ENCODE measurements around the gene ZNF366.

Gene ZNF366

GRCh38 chr5:72494623-72495124 is 12.5 kb downstream of the ZNF366 start:
- DNase-seq (ENCODE audit: low read depth in 2 of 2): no peak

GRCh38 chr5:72489536-72489935 is 17.7 kb downstream of the ZNF366 start:
- no peak for DNase-seq (ENCODE audit: low read depth in 2 of 2)

GRCh38 chr5:72488756-72489155 is 18.5 kb downstream of the ZNF366 start:
- no peak for DNase-seq (ENCODE audit: low read depth in 2 of 2)

- no peak for DNase-seq (ENCODE audit: low read depth in 2 of 2)
Observed at GRCh38 chr5:72487177-72487576, 20.0 kb downstream of the ZNF366 start.

GRCh38 chr5:72486371-72486770 is 20.8 kb downstream of the ZNF366 start:
- DNase-seq (ENCODE audit: low read depth in 2 of 2): no peak

- DNase-seq (ENCODE audit: low read depth in 2 of 2): no peak
Observed at GRCh38 chr5:72485430-72485974, 21.7 kb downstream of the ZNF366 start.

GRCh38 chr5:72482046-72482445 is 25.2 kb downstream of the ZNF366 start:
- no peak for DNase-seq (ENCODE audit: low read depth in 2 of 2)

GRCh38 chr5:72480841-72481240 is 26.4 kb downstream of the ZNF366 start:
- DNase-seq (ENCODE audit: low read depth in 2 of 2): no peak

- no peak for DNase-seq (ENCODE audit: low read depth in 2 of 2)
Observed at GRCh38 chr5:72479921-72480320, 27.3 kb downstream of the ZNF366 start.

GRCh38 chr5:72478684-72479083 is 28.5 kb downstream of the ZNF366 start:
- DNase-seq (ENCODE audit: low read depth in 2 of 2): no peak

- no peak for DNase-seq (ENCODE audit: low read depth in 2 of 2)
Observed at GRCh38 chr5:72478276-72478675, 28.9 kb downstream of the ZNF366 start.

- DNase-seq (ENCODE audit: low read depth in 2 of 2): no peak
Observed at GRCh38 chr5:72477644-72478043, 29.6 kb downstream of the ZNF366 start.

- no peak for DNase-seq (ENCODE audit: low read depth in 2 of 2)
Observed at GRCh38 chr5:72477176-72477575, 30.0 kb downstream of the ZNF366 start.

- no peak for DNase-seq (ENCODE audit: low read depth in 2 of 2)
Observed at GRCh38 chr5:72476721-72477120, 30.5 kb downstream of the ZNF366 start.

- no peak for DNase-seq (ENCODE audit: low read depth in 2 of 2)
Observed at GRCh38 chr5:72476275-72476674, 30.9 kb downstream of the ZNF366 start.

- peak in 1 of 2 experiments; percentile 35 for DNase-seq (ENCODE audit: low read depth in 2 of 2)
Observed at GRCh38 chr5:72474516-72474915, 32.7 kb downstream of the ZNF366 start.

- DNase-seq (ENCODE audit: low read depth in 2 of 2): no peak
Observed at GRCh38 chr5:72474046-72474500, 33.1 kb downstream of the ZNF366 start.

GRCh38 chr5:72472666-72473422 is 34.4 kb downstream of the ZNF366 start:
- DNase-seq (ENCODE audit: low read depth in 2 of 2): no peak

GRCh38 chr5:72472031-72472430 is 35.2 kb downstream of the ZNF366 start:
- no peak for DNase-seq (ENCODE audit: low read depth in 2 of 2)

GRCh38 chr5:72470826-72471225 is 36.4 kb downstream of the ZNF366 start:
- no peak for DNase-seq (ENCODE audit: low read depth in 2 of 2)

- DNase-seq (ENCODE audit: low read depth in 2 of 2): no peak
Observed at GRCh38 chr5:72468606-72469005, 38.6 kb downstream of the ZNF366 start.

GRCh38 chr5:72468024-72468423 is 39.2 kb downstream of the ZNF366 start:
- DNase-seq (ENCODE audit: low read depth in 2 of 2): no peak

GRCh38 chr5:72467461-72467860 is 39.7 kb downstream of the ZNF366 start:
- no peak for DNase-seq (ENCODE audit: low read depth in 2 of 2)

Data from fibroblast of skin of left biceps (primary cell).